Measurements from ENCODE around the gene JMJD4. TPM values are rescaled to one million over a fixed set of nuclear protein-coding genes. Genes with fewer than 3 reads are reported as not detected.

JMJD4 gene
- total RNA-seq, 1 experiment from 2014 or later = 14.3 TPM

DNA sequence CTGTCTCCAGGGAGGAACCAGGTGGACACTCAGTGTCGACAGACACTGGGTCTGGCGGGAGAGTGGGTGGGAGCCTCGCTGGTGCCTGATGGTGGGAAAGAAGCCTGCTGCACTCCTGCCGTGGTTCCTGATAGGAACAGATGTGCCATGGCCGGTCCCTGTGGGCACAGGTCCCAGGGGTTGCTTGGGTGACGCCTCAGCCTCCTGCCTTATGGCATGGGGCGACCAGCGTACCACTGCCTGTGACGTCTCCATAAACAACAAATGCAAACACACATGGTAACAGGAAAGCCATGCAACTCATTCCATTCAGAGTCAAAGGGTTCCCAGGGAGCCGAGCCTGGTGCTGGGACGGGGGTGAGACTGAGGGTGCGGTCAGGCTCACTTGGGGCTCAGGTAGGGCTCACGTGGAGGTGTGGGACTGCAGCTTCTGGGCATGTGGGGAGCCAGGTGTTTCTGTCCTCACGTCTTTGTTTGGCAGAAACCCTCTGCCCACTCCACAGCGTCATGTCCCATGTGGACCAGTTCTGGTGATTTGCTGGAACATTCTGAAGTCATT is 34.9 kb upstream of the JMJD4 start:
- Histone ChIP-seq H3K27ac (ENCODE audit: low read depth, low read length) (no peak overlapping the region), H3K9ac (ENCODE audit: low read length) (no peak overlapping the region), H3K79me2 (ENCODE audit: insufficient read depth, low read length) (0 out of 2 replicates have a peak, but pooled peaks cover 3% of the 10 kb centered on the region), H3K4me3 (replicated peaks in 1 of 2; ENCODE audit: low read depth in 1 of 2, low read length in 2 of 2) (no peak overlapping the region), H3K4me1 (ENCODE audit: control insufficient read depth in 1 of 2, insufficient read depth in 2 of 2, low read length in 2 of 2) (no peaks in the 10 kb centered on the region), H3K9me3 (ENCODE audit: control insufficient read depth in 1 of 2, insufficient read depth in 1 of 2, low read depth in 1 of 2, low read length in 2 of 2) (no peaks in the 10 kb centered on the region), H2AFZ (ENCODE audit: low read depth, low read length, poor library complexity, severe bottlenecking) (no peak overlapping the region), H3K27me3 (ENCODE audit: insufficient read depth, low read length) (no peaks in the 10 kb centered on the region), H3K4me2 (ENCODE audit: low read length) (no peak overlapping the region), H4K20me1 (ENCODE audit: insufficient read depth) (no peaks in the 10 kb centered on the region), H3K9me2 (ENCODE audit: insufficient read depth) (no peaks in the 10 kb centered on the region), H3K36me3 (ENCODE audit: control insufficient read depth in 1 of 2, insufficient read depth in 2 of 2, low read length in 2 of 2) (peaks cover 11 to 17% of the 10 kb centered on the region in 2 experiments; a peak in 3 of 4 replicates)
- ChIA-PET POLR2A (no interaction called here), CTCF (no interaction called here), RAD21 (ENCODE audit: low non-redundant PET in 1 of 2, low total read pairs in 2 of 2, uncharacterized antibody in 2 of 2, unreplicated experiment in 2 of 2) (no interaction called here)
- BruUV-seq (replicated peaks) = no TSS peak
- DNase-seq (ENCODE audit: low read depth, low spot score) (no peak), ATAC-seq (no peak)
- intact Hi-C loops (cut with micrococcal nuclease) = loop anchor here (10.0 kb wide), 1 partner anchor 305 kb away; no protein-coding TSS in a partner anchor
- TF ChIP-seq, protein P1, sequence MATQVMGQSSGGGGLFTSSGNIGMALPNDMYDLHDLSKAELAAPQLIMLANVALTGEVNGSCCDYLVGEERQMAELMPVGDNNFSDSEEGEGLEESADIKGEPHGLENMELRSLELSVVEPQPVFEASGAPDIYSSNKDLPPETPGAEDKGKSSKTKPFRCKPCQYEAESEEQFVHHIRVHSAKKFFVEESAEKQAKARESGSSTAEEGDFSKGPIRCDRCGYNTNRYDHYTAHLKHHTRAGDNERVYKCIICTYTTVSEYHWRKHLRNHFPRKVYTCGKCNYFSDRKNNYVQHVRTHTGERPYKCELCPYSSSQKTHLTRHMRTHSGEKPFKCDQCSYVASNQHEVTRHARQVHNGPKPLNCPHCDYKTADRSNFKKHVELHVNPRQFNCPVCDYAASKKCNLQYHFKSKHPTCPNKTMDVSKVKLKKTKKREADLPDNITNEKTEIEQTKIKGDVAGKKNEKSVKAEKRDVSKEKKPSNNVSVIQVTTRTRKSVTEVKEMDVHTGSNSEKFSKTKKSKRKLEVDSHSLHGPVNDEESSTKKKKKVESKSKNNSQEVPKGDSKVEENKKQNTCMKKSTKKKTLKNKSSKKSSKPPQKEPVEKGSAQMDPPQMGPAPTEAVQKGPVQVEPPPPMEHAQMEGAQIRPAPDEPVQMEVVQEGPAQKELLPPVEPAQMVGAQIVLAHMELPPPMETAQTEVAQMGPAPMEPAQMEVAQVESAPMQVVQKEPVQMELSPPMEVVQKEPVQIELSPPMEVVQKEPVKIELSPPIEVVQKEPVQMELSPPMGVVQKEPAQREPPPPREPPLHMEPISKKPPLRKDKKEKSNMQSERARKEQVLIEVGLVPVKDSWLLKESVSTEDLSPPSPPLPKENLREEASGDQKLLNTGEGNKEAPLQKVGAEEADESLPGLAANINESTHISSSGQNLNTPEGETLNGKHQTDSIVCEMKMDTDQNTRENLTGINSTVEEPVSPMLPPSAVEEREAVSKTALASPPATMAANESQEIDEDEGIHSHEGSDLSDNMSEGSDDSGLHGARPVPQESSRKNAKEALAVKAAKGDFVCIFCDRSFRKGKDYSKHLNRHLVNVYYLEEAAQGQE (IDR thresholded peaks at IDR 0.05; ENCODE audit: low read depth) = no peak
- no peak for TF ChIP-seq SP1 (IDR thresholded peaks at IDR 0.05; ENCODE audit: low read depth)
- no peak for TF ChIP-seq SIN3A (IDR thresholded peaks at IDR 0.05; ENCODE audit: low read depth)
- TF ChIP-seq EGR1 (IDR thresholded peaks at IDR 0.05; ENCODE audit: low read depth) = no peak
- TF ChIP-seq SRF (IDR thresholded peaks at IDR 0.05; ENCODE audit: low read depth) = no peak
- no peak for TF ChIP-seq CBX3 (IDR thresholded peaks at IDR 0.05; ENCODE audit: low read depth)
- TF ChIP-seq ELF1 (IDR thresholded peaks at IDR 0.05; ENCODE audit: borderline replicate concordance, low read depth) = no peak
- TF ChIP-seq POLR2AphosphoS5 (IDR thresholded peaks at IDR 0.05; ENCODE audit: low read depth, low read length) = no peak
- TF ChIP-seq EZH2 (IDR thresholded peaks at IDR 0.05) = no peak
- TF ChIP-seq, protein P2, sequence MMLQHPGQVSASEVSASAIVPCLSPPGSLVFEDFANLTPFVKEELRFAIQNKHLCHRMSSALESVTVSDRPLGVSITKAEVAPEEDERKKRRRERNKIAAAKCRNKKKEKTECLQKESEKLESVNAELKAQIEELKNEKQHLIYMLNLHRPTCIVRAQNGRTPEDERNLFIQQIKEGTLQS (IDR thresholded peaks at IDR 0.05) = no peak
- no peak for TF ChIP-seq EZH2phosphoT487 (IDR thresholded peaks at IDR 0.05; ENCODE audit: borderline replicate concordance)
- no peak for TF ChIP-seq RAD21 (IDR thresholded peaks at IDR 0.05; ENCODE audit: low read depth)
- TF ChIP-seq, protein P3, sequence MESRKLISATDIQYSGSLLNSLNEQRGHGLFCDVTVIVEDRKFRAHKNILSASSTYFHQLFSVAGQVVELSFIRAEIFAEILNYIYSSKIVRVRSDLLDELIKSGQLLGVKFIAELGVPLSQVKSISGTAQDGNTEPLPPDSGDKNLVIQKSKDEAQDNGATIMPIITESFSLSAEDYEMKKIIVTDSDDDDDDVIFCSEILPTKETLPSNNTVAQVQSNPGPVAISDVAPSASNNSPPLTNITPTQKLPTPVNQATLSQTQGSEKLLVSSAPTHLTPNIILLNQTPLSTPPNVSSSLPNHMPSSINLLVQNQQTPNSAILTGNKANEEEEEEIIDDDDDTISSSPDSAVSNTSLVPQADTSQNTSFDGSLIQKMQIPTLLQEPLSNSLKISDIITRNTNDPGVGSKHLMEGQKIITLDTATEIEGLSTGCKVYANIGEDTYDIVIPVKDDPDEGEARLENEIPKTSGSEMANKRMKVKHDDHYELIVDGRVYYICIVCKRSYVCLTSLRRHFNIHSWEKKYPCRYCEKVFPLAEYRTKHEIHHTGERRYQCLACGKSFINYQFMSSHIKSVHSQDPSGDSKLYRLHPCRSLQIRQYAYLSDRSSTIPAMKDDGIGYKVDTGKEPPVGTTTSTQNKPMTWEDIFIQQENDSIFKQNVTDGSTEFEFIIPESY (IDR thresholded peaks at IDR 0.05; ENCODE audit: extremely low read depth, insufficient replicate concordance, low read length) = no peak
- no peak for TF ChIP-seq JUND (IDR thresholded peaks at IDR 0.05)
